NCI-H128 (cell line): ENCODE measurements around the gene SLC26A5.
"Not testable (repeated sequence)": the region's sequence is repeated elsewhere in the genome, so short reads cannot be mapped to it uniquely, and the experiment has no call there.

Experiments
- DNase-seq: peaks from one replicate; lab custom pipeline; 2025; ENCODE audit not compliant: unreplicated experiment; lab: John Stamatoyannopoulos, UW

The SLC26A5 gene

DNA sequence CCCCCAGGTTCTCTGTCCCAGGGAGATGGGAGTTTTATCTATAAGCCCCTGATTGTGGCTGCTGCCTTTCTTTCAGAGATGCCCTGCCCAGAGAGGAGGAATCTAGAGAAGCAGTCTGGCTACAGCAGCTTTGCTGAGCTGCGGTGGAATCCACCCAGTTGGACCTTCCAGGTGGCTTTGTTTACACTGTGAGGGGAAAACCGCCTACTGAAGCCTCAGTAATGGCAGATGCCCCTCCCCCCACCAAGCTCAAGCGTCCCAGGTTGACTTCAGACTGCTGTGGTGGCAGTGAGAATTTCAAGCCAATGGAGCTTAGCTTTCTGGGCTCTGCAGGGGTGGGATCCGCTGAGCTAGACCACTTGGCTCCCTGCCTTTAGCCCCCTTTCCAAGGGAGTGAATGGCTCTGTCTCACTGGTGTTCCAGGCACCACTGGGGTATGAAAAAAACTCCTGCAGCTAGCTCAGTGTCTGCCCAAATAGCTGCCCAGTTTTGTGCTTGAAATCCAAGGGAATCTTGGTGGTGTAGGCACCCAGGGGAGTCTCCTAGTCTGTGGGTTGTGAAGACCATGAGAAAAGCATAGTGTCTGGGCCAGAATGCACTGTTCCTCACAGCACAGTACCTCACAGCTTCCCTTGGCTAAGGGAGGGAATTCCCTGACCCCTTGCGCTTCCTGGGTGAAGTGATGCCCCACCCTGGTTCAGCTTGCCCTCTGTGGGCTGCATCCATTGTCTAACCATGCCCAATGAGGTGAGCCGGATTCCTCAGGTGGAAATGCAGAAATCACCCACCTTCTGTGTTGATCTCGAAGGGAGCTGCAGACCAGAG is 40.0 kb downstream of the SLC26A5 start:
- not testable (repeated sequence) for DNase-seq

DNA sequence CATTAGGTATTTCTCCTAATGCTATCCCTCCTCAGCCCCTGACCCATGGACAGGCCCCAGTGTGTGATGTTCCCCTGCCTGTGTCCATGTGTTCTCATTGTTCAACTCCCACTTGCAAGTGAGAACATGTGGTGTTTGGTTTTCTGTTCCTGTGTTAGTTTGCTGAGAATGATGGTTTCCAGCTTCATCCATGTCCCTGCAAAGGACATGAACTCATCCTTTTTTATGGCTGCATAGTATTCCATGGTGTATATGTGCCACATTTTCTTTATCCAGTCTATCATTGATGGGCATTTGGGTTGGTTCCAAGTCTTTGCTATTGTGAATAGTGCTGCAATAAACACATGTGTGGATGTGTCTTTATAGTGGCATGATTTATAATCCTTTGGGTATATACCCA is 46.3 kb downstream of the SLC26A5 start:
- not testable (repeated sequence) for DNase-seq

DNA sequence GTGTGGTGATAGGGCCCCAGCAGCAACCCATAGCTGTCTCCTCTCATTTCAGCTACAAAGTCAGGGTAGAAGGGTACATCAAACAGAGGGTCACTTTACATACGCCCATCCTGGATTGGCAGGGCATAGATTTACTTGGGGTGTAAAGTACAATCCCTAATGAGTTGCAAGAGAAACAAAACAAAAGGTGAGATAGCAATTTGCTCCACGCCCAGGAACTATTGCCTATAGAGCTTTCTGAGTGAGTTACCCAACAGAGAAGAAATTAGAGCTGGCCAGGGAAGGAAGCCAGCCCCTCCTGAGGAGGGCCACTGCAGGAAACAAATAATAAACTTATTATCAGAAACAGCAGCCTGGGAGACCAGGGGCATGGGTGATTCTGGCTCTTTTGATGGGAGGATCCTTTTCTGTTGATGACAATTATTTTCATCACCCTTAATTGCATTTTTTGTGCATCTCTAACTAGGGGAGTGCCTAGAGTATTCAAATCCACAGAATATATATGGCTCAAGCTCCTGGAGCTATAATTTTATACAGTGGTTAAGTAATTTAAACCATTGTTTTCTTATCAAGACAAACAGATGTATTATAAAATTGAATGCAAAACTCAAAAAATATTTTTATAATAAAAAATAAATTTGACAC is 47.4 kb downstream of the SLC26A5 start:
- DNase-seq: no peak

DNA sequence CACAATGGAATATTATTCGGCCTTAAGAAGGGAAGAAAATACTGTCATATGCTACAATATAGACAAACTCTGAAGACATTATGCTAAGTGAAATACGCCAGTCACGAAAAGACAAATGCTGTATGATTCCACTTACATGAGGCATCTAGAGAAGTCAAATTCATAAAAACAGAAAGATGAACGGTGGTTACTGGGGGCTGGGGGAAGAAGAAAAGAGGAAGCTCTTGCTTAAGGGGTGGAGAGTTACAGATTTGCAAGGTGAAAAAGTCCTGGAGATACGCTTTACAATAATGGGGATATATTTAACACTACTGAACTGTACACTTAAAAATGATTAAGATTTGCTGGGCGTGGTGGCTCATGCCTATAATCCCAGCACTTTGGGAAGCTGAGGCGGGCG is 49.5 kb downstream of the SLC26A5 start:
- DNase-seq: no peak

DNA sequence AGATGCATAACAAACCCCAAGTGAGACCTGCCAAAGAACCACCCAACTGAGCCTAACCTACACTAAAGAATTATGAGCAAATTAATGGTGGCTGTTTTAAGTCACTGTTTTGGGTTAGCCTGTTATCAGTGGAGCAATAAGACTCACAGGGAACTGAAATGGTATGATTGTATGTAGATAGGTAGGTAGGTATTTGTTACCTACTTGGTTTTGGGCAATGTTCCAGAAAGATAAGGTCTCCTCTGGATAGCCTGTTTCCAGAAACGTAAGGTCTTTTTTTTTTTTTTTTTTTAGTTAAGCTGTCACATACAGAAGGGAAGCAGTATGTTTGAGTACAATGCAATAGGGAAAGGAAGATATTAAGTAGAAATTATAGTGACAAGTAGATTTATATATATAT is 50.9 kb downstream of the SLC26A5 start:
- DNase-seq: no peak

DNA sequence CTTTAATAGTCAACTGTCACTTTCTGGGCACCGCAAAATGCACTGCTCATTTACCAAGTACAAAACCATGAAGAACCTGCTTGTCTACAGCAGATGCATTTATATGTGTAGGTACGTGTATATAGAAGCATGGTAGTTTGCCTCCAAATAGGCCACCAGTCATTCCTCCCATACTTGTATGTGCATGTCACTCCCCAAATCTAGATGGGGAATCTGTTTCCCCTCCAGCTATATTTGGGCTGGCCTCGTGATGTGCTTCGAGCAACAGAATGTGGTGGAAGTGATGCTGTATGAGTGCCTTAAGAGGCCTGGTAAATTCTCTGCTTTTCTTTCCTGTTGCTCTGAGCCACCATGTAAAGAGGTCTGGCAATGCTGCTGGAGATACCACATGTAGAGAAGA is 51.4 kb downstream of the SLC26A5 start:
- DNase-seq: no peak

DNA sequence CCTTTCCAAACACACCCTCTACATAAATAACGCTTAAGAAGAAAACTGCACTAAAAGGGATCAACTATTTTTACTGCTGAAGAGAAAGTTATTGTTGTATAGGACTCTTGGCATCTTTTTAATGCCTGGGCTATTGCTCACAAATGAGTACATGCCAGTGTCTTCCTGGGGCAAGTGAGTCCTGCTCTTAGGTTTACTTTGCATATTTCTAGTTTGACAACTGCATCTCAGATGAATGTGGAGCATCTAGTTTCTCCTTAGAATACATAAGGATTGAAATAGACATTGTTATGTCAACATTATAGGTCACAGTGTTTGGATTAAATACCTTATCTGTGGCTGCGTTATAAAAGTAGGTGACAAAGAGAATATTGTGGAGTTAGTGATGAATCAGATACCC is 54.0 kb downstream of the SLC26A5 start:
- DNase-seq: no peak

DNA sequence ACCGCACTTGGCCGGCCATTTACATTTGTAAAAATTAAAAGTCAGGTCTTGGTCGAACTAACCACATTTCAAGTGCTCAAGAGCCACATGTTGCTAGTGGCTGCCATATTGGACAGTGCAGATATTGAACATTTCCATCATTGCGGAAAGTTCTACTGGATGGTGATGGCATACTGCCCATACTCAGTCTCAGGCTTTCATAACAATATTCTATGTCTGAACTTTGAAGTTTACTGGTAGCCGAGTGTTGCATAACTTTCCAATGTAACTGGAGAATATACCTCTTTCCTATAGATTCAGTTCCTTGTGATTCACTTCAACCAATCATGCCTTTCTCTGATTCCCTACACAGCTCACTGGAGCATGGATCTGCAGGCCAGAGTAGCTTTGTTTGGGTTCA is 54.9 kb downstream of the SLC26A5 start:
- DNase-seq: no peak

DNA sequence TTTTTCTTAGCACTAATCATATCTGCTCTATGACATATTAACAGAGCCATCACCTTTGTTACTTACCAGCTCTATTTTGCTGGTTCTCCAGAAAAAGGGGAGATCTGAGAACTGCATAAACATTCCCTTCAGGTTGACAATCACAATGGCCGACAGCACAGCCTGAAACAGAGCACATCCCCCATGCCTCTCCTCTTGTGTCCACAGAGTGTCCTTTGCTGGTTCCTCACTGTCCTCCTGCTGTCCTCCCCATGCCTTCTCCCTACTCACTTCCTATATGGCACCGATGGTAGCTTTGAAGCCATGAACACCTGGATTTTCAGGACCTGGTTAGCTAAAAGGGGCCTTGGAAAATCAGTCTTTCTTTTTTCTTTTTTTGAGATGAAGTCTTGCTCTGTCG is 56.7 kb downstream of the SLC26A5 start:
- DNase-seq: no peak

DNA sequence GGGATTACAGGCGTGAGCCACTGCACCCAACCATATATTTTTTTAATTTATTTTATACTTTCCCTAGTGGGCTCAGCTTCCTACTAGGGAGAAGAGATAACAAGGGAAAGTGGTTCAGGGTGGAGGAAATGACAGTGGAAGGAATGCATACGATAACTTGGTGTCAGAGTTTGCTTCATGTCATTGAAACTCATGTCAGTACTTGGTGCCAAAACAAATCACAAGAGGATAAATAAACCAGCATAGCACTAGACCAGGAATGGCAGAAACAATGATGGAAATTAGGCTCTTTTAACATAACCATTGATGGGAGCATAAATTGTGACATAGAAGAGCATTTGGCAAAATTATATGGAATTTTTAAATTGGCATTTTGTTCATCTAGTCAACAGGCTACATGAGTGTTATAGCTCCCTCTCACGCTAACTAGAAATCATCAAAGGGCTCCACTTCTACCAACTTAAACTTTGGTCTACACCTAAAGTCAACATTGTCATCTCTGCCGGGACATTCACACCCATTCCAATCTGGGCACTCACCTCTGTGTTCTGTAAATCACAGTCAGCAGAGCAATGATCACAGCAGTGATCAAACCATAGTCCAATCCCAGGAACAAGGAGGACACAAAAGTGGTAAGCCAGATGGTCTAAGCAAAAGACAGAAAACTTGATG is 57.4 kb downstream of the SLC26A5 start:
- no peak for DNase-seq

DNA sequence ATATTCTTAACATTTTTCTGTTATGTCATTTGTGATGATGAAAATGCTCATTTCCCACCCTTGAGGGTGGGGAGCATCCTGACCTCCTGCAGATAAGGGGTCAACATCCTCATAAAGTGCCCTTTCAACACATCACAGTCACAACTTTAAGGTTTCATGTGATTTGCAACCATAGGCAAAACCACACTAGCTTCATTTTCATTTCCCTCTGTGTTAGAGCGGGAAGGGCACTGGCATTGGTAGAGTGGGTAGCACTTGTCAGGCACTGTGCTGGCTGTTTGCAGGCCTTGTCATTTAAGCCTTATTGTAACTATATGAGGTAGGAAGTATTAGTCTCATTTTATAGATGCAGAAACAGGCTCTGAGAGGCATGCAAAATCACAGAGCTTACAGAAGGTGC is 58.8 kb downstream of the SLC26A5 start:
- no peak for DNase-seq

DNA sequence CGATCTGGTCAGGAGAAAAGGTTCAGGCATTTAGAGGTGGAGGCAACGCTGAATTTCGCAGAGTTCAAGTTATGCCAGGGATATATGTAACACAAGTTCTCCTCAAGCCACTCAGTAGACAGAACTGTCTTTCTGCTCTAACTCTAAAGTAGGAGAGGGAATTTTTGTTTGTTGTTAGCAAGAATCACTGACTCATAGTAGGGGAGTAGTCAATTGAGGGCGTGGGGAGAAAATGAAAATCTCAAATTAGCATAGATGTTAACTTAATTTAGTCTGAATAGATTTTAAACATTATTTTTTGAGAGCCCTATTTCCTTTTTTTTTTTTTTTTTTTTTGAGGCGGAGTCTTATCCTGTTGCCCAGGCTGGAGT is 64.0 kb downstream of the SLC26A5 start:
- DNase-seq: no peak

DNA sequence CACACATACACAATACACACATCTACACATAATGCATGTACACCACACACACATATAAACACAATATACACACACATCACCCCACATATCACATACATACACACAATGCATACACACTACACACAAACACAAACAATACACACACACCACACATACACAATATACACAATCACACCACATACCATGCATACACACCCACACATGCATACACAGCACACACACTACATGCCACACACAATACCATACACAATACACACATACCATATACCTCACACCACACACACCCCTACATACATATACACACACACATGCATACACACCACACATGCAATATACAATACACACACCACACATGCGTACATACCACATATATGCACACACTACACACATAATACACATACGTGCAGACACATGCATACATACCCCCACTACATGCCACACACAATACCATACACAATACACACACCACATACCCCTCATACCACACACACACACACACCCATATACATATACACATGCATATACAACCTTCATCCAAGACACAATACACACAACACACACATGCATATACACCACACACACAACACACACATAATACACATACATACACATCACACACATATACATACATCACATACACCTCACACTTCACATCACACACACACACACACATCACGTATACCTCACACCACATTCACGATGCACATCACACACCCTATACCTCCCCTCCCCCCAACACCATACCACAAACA is 64.6 kb downstream of the SLC26A5 start:
- DNase-seq: no peak

DNA sequence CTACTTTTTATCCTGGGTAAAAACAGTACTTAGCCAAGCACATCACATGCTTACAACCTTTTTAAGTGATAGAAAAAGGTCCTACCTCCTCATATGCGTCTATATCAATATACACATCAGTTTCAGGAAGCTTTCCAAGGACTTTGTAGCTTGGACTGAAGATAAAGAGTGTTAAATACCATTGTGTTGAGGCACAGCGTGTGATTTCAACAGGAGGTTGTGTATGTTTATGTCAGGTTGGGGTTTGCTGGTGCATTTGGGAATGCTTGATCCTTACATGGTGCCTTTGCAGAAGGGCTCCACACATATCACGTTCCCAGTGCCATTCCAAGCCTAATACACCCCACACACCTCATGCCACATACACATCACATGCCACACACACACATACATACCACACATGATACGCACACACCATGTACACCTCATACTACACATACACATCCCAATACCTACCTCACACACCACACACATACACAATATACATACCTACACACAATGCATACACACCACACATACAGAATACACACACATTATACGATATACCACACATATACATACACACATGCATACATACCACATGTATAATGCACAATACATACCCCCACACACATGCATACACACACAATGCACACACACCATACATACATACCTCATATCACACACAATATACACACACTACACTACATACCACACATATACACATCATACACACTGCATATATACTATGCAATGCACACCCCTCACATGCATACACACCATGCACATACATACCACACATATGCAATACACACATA is 65.4 kb downstream of the SLC26A5 start:
- no peak for DNase-seq

DNA sequence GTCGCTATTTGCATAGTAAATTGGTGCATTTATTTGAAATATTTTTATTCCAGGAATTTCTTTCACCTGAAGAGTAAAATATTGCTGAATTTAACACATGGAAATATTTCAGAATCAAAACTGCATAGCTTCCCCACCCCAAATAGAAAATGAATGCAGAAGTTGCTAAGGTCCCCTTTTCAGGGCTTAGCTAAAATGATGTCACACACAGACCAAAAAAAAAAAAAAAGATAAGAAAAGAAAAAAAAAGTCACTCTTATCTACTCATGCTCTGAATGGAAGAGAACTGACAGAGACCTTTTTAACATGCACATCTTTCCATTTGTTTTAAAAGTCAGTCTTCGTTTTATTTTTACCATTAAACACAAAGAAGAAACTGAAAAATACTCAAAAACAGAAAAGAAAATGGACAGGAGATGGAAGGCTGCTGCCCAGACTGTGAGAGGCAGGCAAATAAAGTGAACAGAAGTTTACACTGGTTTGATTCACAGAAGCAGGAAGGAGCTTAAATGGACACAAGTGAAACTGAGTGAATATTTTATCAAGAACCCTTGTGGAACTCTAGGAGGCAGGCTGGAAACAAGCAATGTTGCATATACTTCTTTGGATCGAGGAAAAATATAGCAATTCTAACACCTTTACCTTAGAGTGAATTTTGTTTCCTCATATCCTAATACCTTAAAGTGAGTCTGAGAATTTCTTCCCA is 66.6 kb downstream of the SLC26A5 start:
- DNase-seq: no peak

DNA sequence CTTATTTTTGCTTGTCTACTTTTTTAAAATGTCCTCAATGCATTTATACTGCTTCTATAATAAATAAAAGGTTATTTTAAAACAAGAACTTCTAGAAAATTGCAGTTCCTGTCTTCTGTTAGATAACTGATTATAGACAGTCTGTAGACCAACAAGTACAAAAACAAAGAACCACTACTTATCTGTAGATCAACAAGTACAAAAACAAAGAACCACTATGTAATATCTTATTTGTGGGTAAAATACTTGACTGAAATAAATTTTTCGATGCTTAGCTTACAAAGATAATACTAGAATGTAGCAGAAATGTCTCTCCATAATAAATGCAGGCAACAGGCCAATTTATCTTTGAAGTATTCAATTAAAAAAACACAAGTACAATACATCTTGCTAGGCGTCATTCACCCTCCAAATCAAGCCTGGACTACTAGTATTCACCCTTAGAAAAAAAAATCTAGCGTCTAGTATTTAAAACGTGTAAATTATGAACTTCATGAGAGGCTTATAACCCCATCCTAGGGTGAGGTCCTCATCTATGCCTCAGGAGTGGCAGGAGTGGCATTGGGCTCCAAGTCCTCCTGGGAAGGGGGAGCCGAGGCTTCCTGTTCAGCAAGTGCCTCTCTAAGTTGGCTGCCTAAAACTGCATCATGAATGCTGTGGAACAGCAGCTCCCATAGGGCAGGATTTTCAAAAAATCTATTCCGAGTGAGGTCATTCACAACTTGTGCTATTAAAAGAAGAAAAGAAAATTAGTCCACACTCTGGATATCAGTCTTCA is 72.0 kb downstream of the SLC26A5 start:
- DNase-seq: no peak

DNA sequence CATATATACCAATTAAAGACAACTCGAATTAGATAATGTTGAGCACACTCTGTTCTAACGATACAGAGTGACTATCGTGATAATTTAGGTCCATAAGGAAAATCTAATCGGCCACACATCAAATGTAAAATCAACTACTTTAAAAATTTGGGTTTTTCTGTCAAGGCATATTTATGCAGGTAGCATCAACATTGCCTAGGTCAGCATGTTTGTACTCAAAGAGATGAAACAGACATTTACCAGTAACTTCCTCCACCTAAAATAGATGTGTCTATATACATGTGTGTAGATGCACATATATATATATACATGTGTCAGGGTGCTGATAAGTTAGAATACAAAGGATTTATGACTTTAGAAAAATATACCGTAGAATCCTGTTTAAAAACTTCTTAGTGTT is 76.6 kb downstream of the SLC26A5 start:
- no peak for DNase-seq

DNA sequence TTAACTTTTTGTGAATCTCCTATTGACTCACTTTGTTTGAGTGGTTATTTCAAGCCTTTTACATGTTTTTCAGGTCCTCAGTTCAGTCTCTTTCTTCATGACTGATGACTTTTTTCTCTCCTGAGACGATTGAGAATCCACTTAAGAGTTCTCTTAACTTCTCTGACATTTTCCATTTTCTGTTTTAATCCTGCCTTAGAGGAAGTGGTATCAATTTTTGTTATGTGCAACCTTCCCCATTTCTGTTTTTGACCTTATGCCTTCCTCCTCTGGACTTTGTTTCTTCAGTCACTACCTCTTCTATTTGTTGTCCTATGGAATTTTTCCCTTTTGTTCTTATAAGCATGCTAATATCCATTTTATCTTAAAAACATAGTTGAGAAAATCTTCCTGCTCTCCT is 96.2 kb downstream of the SLC26A5 start:
- no peak for DNase-seq

DNA sequence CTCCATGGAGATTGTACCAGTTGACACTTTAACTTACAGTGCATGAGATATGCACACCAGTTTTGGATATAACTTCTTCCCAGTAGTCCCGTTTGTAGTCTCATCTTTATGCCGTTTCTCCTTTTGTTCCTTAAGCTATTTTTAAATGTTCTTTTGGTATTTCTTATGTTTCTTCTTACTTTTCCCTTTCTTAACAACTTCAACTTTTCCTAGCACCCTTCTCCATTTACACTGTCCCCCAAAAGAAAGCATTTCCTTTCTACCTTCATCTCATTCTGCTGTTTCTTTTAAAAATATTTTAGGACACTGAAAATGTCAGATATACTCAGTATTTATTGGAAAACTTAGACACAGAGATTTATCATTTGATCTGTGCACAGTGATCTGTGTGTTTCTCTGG is 97.0 kb downstream of the SLC26A5 start:
- no peak for DNase-seq
